Kidney glomerular epithelial cell (primary cell): ENCODE results near the gene TRAF3IP1.
A peak's percentile ranks its signal among the peaks of the same experiment; 100 is the strongest.

Source experiments
- DNase-seq: peaks from one replicate; lab custom pipeline; 2025; lab: John Stamatoyannopoulos, UW

Gene TRAF3IP1

DNA sequence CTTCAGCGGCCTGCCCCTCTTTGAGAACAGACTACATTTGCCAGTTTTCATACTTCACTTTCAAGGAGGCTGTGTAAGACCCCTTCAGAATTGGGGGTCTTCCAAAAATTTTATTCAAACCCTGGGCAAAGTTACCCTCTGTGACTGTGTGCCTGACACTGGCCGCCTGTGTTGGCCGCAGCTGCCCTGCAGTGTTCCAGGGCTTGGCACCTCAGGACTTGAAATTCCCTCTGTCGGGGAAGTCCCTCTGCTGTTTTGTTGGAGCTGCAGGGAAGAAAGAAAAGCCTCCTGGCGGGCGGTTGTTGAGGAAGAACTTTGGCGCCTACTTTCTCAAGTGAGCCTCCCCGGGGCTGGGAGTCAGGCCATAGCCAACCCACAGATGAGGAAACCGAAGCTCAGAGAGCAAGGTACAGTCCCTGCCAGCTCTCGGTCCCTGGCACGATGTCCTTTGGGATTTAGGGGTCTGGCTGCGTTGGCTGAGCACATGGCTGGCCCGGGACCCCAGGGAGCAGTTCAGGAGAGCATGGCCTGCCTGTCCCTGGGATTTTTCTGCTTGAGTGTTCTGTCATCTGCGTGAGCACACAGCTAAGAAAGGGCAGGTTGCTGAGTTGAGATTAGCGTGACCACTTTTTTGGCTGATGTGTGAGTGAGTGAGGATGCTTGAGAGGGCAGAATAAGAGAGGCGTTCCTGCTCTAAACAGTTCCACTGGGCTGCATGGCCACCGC lies 88.5 kb downstream of the TRAF3IP1 start:
- no peak for DNase-seq

DNA sequence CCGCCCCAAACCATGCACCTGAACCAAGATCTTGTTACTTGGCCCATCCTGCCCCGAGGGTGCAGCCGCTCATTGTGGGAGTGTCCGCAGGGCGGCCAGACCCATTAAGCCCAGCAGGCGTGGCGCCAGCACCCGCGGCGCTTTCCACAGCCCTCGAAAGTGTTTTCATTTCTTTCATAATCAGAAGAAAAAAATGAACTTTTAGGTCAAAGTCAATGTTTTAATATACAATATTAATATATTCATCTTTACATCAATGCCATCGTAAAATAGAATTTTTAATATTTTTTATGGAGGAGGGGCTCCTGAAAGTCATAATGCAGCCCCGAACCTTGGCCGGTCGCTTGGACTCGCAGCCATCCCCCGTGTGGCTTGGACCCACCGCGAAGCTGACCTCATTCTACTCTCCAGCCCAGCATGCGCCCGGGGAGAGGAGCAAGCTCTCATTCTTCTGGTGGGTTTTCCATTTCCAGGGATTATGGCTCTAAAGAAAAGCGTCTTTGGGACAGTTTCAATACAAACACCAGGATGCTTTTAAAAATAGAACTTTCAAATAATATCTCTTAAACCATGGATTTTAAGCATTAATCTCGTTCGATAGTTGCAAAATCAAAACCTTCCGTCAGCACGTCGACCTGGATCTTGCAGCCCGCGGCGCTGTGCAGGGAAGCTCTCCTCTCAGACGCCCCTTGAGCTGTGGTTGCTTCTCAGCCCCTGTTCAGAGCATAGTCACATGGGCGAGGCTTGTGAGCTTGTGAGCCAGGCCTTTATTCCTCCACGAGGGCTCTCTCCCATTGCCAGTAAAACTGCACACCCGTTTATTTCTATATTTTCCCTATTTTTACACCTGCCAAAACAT lies 89.3 kb downstream of the TRAF3IP1 start:
- no peak for DNase-seq

DNA sequence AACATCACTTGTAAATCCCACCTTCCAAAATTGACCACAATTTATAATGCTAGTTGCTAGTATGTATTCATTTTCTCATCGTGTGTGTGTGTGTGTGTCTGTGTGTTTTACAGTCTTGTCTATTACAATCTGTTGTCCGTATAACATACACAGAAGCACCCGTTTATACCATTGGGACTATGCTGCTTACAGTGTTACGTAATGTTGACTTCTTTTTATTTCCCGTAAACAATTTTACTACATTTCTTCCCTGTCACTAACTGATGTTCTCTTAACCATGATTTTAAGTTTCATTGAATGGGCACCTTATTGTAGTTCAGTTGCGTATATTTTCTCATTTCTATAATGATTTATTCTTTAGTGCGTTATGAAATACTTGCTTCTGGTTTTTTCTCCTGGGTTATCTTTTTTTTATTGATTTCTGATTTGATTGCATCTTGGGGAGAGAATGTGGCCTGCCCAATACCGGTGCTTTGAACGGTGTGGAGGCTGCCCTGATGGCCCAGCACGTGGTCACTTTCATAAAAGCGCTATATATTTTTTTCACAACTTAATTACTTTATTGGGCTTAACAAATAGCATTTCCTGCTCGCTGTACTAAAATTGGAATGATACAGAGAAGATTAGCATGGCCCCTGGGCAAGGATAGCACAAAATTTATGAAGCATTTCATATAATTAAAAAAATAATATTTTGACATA lies 91.9 kb downstream of the TRAF3IP1 start:
- no peak for DNase-seq

DNA sequence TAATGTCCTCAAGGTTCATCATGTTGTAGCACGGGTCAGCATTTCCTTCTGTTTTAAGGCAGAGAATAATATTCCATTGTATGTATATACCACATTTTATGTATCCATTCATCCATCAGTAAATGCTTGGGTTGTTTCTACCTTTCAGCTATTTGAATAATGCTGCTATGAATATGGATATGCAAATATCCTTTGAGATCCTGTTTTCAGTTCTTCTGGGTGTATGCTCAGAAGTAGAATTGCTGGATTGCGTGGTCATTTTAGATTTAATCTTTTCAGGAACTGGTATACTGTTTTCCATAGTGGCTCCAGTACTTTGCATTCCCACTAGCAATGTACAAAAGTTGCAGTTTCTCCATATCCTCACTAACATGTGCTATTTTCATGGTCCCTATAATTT lies 93.0 kb downstream of the TRAF3IP1 start:
- DNase-seq: no peak

DNA sequence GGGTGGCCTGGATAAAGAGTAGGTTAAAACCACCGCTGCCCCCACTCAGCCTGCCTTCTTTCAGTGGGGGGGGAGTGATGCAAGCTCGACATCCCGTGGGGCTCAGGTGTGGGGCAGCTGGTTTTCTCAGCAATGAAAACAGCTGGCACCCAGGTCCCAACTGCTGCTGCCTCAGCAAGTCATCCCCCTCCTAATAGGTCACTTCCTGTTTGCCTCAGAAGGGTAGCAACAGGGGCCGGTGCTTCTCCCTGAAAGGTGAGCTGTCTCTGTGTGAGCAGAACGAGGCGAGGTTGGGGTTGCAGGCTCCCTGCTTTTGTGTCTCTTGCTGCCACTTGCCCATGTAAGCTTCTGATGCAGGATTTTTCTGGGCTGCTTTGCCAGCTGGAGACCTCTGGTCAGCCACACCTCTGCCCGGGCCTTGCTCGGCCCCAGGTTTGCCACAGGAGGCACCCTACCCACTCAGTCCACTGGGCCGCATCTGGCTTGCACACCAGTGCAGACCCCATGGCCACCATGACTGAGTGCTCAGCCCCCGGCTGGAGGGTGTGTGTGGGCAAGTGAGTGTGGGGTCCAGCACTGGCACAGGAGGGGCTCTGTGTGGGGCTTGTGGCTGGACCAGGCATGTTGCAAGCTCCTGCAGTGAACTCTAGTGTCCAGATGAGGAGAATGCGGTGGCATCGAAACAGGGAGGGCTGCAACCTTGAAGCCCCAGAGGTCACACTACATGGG lies 94.9 kb downstream of the TRAF3IP1 start:
- DNase-seq: no peak

DNA sequence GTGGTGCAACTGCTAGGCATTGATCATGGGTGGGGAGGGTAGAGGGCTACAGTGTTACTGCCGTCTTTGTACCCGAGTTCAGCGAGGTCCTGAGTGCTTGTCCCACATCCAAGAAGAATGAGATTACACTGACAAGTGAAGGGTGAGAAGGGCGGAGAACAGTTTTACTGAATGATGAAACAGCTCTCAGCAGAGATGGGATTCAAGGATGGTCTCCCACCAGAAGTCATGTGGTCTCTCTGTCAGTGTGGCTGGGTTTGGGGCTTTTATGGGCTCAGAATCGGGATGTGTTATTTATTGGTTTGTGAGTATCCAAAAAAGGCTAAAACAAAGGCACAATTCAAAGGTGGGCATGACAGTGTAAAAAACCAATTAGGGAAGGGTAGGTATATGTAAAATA lies 95.6 kb downstream of the TRAF3IP1 start:
- no peak for DNase-seq

DNA sequence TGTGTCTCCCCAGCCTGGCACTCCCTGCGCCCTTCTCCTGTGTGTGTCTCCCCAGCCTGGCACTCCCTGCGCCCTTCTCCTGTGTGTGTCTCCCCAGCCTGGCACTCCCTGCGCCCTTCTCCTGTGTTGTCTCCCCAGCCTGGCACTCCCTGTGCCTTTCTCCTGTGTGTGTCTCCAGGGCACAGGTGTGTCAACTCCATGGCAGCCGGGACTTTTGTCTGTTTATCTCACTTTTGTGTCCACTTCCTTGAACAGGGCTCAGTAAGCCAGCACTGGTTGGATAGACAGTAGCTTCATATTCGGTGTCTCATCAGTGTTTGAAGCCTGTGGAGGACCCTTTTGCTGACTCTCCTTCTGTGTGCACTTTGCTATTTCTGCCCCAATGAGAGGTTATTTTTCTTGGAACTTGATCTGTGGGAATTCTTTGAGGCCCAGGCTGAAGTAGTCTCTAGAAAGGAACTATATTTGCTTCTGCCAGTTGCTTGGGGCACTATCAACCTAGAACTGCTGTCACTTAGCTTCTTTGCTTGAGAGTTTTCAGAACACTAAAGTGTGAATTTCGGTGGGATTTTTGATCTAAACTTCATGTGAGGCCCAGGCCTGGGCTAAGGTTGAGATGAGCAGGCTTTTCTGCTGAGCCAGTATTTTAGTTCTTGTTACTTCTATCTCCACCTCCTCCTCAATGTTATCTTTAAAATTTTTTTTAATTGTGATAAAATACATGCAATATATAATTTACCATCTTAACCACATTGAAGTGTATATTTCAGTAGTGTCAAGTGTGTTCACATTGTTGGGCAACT lies 98.1 kb downstream of the TRAF3IP1 start:
- no peak for DNase-seq

DNA sequence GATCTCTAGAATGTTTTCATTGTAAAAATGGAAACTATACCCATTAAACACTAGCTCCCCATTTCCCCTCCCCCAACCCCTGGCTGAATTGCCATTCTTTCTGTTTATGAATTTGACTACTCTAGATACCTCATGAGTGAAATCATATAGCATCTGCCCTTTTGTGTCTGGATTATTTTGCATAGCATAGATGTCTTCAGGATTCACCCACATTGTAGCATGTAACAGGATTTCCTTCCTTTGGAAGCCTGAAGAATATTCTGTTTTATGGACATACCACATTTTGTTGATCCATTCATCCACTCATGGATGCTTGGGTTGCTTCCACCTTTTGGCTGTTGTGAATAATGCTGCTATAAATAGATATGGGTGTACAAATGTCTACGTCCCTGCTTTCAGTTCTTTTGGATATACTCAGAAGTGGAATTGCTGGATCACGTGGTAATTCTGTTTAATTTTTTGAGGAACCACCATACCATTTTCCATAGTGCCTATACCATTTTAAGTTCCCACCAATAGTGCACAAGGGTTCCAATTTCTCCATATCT lies 98.8 kb downstream of the TRAF3IP1 start:
- no peak for DNase-seq

DNA sequence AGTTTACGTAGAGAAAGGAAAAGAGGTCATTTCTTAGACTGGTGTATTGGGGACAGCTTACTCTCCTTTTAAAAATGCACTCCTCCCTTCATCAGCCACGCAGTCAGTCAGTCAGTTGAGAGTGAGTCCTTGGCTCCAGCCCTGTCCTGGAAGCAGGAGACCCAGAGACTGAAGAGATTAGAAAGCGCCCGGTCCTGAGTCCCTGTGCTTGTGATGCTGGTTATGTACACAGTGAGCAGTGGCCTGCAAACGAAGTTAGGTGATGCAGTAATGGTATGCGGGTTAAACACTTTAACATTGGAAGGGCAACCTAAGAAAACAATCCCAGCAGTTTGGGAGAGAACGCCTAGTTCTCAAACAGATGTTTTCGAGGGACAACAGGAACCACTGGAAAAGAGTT lies 100.1 kb downstream of the TRAF3IP1 start:
- no peak for DNase-seq

DNA sequence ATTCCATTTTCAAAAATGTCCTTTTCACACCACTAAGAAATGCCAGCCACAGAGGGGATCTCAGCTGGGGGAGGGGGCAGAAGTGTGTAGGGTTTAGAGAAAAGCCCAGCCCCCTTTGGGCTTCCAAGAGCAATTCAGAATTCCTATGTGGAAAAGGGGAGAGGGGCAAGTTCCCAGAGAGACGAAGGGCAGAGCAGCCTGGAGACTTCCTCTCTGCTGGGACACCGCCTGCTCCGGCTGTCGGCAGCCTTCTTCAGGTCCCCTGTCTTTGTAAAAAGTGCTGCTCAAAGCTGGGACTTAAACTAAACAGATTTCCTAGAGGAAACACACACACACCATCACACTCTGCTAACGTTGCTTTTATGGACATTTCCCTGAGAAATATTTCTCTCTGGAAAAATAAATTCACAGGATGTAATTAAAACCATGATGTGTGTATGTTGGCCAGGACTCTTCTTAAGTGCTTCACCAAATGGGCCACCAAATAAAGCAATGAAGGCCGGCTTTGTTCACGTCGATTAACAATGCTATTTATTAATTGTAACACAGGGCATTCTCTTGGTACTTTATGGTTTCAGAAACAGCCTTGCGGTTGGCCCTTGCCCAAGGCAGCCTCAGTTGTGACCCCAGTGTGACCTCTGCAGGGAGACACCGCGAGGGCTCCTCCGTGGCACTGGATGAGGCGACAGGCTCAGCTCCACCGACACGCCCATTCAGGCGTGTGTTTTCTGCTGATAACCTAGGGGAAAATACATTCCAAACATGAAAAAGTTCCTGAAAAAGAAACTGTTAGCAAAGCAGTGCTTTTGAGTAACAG lies 100.8 kb downstream of the TRAF3IP1 start:
- no peak for DNase-seq

DNA sequence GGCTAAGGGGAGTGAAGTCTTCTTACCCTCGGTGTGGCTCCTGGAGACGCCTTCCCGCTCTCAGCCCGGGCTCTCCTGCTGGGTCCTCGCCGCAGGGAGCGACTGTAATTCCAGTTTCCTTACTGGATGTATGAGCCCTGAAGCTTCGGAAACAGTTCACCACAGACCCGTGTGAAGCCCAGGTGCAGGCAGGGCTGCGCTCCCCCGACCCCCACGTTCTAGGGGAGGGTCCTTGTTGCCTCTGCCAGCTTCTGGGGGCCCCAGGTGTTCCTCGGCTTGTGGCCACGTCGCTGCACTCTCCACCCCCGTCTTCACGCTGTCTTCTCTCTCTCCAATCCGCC lies 101.3 kb downstream of the TRAF3IP1 start:
- DNase-seq: no peak

DNA sequence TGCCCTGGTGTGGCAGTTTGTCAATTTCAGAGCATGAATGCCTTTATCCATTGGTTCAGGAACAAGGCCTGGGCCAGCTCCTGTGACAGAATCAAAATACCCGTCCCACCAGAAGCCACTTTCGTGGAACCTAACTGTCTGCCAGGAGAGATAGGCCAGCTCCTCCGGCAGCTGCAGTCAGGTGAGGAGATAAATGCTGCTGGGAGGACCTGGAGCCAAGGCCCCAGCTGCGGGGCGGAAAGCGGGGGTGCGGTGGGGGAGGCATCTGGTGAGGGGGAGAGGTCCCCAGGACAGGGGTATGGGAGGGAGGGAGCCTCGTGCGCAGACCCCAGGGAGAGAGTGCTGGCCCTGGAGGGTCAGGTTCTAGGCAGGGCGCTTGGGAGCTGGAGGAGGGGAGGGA lies 102.0 kb downstream of the TRAF3IP1 start:
- no peak for DNase-seq

DNA sequence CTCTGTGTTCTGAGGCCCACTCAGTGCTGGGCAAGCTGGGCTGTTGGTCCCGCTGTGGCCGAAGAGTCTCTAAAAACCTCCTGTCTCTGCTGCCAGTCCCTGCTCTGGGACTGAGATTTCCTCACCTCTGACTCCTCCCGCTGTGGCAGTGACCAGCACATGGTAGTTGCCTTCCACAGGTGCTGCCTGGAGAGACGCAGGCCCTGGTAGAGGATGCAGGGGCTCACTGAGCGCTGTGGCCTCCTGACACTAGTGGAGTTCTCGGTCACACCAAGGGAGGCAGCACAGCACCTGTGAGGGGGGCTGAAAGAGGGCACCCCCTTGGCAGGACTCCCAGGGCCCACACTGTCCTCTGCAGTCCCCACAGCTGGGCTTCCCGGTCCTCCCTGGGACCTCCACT lies 102.6 kb downstream of the TRAF3IP1 start:
- DNase-seq: no peak

DNA sequence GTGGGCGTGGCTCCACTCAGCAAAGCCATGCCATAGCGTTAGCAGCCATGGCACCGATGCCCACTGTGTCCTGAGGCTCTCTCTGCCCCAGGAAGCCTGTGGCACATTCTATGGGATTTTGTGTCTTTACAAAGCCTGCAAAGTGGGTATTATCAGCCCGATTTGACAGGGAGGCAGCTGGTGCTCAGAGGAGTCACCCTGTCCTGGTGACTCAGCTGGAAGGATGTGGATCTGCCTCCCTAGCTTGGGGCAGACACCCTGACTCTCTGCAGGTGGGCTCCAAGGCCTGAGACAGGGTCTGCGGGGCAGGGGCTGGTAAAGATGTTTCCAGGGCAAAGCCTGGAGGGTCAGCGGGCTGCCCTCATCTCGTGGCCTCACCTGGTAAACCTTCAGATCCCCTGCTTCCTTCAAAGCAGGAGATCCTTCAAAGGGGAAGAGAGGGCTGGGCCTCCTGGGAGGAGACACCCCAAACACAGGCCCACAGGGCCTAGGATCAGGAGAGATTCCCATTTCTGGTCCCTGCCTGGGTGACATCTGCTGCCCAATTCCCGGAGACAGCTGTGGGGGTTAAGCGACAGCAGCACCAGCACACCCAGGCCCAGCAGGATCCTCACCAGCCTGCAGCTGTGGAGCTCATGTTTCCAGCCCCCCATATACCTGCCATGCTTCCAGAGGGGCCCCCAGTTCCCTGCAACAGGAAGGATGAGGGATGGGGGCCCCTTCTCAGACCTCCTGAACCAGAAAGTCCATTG lies 103.4 kb downstream of the TRAF3IP1 start:
- DNase-seq: no peak

DNA sequence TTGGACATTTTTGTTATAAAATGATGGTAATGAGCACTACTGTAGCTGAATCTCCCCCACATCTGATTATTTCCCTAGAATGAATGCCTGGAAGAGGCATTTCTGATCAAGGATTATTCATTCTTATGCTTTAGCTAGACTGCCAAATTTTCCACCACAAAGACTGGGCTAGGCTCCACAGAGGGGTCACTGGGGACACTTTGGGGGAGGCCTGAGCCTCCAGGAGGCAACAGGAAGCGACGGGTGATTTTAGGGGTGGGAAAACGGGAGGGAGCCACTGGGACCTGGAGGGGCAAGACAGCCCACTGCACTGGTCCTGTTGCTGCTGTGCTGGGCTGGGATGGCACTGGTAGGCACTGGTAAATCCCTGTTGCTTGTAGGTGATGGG lies 104.0 kb downstream of the TRAF3IP1 start:
- DNase-seq: no peak

DNA sequence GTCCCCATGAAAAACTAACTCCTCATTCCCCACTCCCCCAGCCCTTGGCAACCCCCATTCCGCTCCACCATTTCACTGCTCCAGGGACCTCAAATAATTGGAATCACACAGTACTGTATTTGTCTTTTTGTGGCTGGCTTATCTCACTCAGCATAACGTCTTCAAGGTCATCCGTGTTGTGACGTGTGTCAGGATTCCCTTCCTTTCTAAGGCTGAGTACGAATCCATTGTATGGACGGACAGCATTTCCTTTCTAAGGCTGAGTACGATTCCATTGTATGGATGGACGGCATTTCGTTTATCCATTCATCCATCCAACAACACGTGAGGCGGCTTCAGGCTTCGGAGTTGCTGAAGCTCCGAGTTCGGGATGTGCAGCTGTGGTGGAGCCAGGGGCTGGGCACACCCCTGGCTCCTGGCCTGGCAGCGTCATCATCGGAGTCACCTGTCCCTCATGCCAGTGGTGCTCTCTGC lies 105.2 kb downstream of the TRAF3IP1 start:
- DNase-seq: no peak

DNA sequence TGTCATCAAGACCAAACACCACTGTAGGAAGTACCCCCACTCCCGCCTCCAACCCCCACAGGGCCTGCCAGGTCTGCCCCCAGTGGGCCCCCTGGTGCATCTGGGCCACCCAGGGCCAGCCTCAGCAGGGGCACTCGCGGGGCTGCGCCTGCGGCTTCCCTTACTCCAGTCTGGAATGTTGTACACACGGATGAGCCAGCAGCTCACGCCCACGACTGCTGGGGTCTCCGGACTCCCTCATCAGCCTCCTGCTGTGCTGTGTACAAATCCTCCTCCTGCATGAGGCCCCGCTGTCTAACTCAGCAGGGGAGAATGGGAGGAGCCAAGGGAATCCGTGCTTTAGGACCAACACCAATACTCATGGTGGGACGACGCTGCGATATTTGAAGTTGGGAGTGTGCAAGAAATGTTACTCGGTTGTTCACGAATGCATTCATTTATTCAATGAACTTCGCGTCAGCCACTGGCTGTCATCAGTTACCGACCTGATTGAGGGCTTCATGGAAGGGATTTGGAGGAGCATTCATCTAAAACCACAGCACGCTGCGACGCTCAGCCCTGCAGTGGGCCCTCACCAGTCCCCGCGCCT lies 105.8 kb downstream of the TRAF3IP1 start:
- peak; percentile 50 for DNase-seq

DNA sequence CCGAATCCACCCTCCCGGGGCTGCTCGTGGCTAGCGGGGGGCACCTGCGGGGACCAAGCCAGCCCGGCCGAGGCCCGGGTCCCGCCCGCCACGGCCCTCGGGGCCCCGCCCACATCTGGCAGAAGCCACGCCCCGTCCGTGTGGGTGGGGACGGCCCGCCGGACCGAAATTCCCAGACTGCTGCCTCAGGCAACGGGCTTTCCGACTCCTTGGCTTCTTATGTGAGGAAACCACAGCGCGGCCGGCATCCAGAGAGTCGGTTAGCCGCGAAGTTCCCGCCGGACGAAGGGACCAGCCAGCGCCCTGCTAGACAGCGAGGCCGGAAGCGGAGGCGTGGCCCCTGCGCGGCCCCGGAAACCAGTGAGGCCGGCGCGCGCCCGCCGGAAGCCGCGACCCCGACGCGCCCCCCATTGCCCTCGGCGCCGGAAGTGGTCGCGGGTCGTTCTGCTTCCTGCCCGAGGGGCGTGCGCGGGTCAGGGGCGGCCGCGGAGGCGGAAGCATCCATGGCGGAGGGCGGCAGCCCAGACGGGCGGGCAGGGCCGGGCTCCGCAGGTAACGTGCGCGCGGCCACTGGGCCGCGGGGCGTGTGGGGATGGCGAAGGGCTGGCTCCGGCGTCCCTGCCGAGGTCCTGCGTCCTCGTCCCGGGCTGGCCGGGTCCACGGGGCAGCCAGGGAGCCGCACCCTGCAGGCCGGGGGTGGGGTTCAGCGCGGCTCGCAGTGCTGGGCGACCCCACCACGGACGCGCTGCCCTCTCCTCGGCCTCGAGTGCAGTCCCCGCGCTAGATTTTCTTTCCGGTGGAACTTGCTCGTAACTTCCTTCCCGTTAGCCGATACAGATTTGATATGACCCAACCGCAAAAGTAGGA lies 106.5 kb downstream of the TRAF3IP1 start, which contains the start of gene ASB1:
TSS of gene ASB1 (plus strand) at position 360 of the 867 bp plus-strand sequence. CDS start at position 504, 144 bp downstream.
- DNase-seq: peak; percentile 72
